HEK293 (cell line): ENCODE data around the gene PDAP1.

Experiments used
- CTCF ChIA-PET: fragments of 350-600 bp; formaldehyde crosslinking; extraction: SDS; loops from one replicate; lab custom pipeline; 2021; ENCODE audit warnings: antibody characterized with exemption; lab: Yijun Ruan, JAX
- POLR2A ChIA-PET: fragments of 300-600 bp; formaldehyde crosslinking; extraction: SDS; loops from one replicate; lab custom pipeline; 2020; ENCODE audit warnings: antibody characterized with exemption, inconsistent platforms; lab: Yijun Ruan, JAX
- H3K27ac ChIP-seq: fragments of 200-500 bp; sonication (Bioruptor generic); 2 replicates; pipeline ENCODE4 v1.5.1; 2014; ENCODE audit warnings: low read depth, low read length, control low read depth, inconsistent platforms; ENCODE audit errors: extremely low read depth
- H3K36me3 ChIP-seq, 2 experiments: fragments of 200-500 bp in 1 of 2; sonication (Bioruptor generic) in 1 of 2; 1 replicate in 1 of 2; 2 replicates in 1 of 2; pipeline ENCODE4 v1.5.1; 2014 to 2017; ENCODE audit warnings: inconsistent platforms in 2 of 2, low read length in 2 of 2; ENCODE audit not compliant: control insufficient read depth in 2 of 2, insufficient read depth in 1 of 2
- H3K4me1 ChIP-seq: fragments of 200-500 bp; sonication (Bioruptor generic); 2 replicates; pipeline ENCODE4 v1.5.1; 2014; ENCODE audit warnings: mild to moderate bottlenecking, low read length, inconsistent platforms; ENCODE audit not compliant: control insufficient read depth, insufficient read depth
- H3K4me3 ChIP-seq: 2 replicates; pipeline ENCODE4 v1.5.1; 2011; ENCODE audit warnings: low read depth, mild to moderate bottlenecking, control low read depth, low read length, moderate library complexity
- H3K9me3 ChIP-seq: fragments of 200-500 bp; sonication (Bioruptor generic); 2 replicates; pipeline ENCODE4 v1.5.1; 2014; ENCODE audit warnings: low read depth, low read length, inconsistent platforms; ENCODE audit not compliant: control insufficient read depth, insufficient read depth
- CTCF ChIP-seq: fragments of 450-650 bp; formaldehyde crosslinking; IDR thresholded peaks from 2 replicates; pipeline ENCODE4 v1.5.1; 2016; ENCODE audit warnings: missing biosample characterization, missing genetic modification characterization
- GLIS1 ChIP-seq: fragments of 450-650 bp; formaldehyde crosslinking; IDR thresholded peaks from 2 replicates; pipeline ENCODE4 v1.5.1; 2016; ENCODE audit warnings: missing biosample characterization, missing genetic modification characterization
- GLIS2 ChIP-seq: fragments of 450-650 bp; formaldehyde crosslinking; IDR thresholded peaks from 2 replicates; pipeline ENCODE4 v1.5.1; 2016; ENCODE audit warnings: missing biosample characterization, missing genetic modification characterization
- HOXD13 ChIP-seq: sonication (generic); formaldehyde crosslinking; IDR thresholded peaks from 2 replicates; pipeline ENCODE4 v1.8.0; 2022; ENCODE audit warnings: missing genetic modification reagents, borderline replicate concordance
- KLF16 ChIP-seq: fragments of 450-650 bp; formaldehyde crosslinking; IDR thresholded peaks from 2 replicates; pipeline ENCODE4 v1.5.1; 2017; ENCODE audit warnings: missing biosample characterization, missing genetic modification characterization
- RBAK ChIP-seq: fragments of 450-650 bp; formaldehyde crosslinking; IDR thresholded peaks from 2 replicates; pipeline ENCODE4 v1.5.1; 2016; ENCODE audit warnings: missing biosample characterization, missing genetic modification characterization
- SP7 ChIP-seq: fragments of 450-650 bp; formaldehyde crosslinking; IDR thresholded peaks from 2 replicates; pipeline ENCODE4 v1.5.1; 2016; ENCODE audit warnings: missing biosample characterization, missing genetic modification characterization
- ZBTB17 ChIP-seq: fragments of 450-650 bp; formaldehyde crosslinking; IDR thresholded peaks from 2 replicates; pipeline ENCODE4 v1.5.1; 2016; ENCODE audit warnings: missing biosample characterization, missing genetic modification characterization
- ZBTB20 ChIP-seq: fragments of 450-650 bp; formaldehyde crosslinking; IDR thresholded peaks from 2 replicates; pipeline ENCODE4 v1.5.1; 2016; ENCODE audit warnings: missing biosample characterization, missing genetic modification characterization
- ZBTB26 ChIP-seq: fragments of 450-650 bp; formaldehyde crosslinking; optimal IDR thresholded peaks from 2 replicates; pipeline ENCODE3; 2016; ENCODE audit warnings: missing biosample characterization, mild to moderate bottlenecking, missing genetic modification characterization
- ZNF133 ChIP-seq: fragments of 450-650 bp; formaldehyde crosslinking; IDR thresholded peaks from 2 replicates; pipeline ENCODE4 v1.5.1; 2016; ENCODE audit warnings: missing biosample characterization, missing genetic modification characterization
- ZNF600 ChIP-seq: fragments of 450-650 bp; formaldehyde crosslinking; IDR thresholded peaks from 2 replicates; pipeline ENCODE4 v1.5.1; 2016; ENCODE audit warnings: missing biosample characterization, missing genetic modification characterization
- ZNF610 ChIP-seq: fragments of 450-650 bp; formaldehyde crosslinking; IDR thresholded peaks from 2 replicates; pipeline ENCODE4 v1.5.1; 2016; ENCODE audit warnings: missing biosample characterization, missing genetic modification characterization, borderline replicate concordance
- ZNF621 ChIP-seq: fragments of 450-650 bp; formaldehyde crosslinking; IDR thresholded peaks from 2 replicates; pipeline ENCODE4 v1.5.1; 2017; ENCODE audit warnings: missing biosample characterization, missing genetic modification characterization
- ZNF629 ChIP-seq: fragments of 450-650 bp; formaldehyde crosslinking; IDR thresholded peaks from 2 replicates; pipeline ENCODE4 v1.5.1; 2017; ENCODE audit warnings: missing biosample characterization, missing genetic modification characterization
- ZNF692 ChIP-seq: fragments of 450-650 bp; formaldehyde crosslinking; IDR thresholded peaks from 2 replicates; pipeline ENCODE4 v1.5.1; 2016; ENCODE audit warnings: missing biosample characterization, missing genetic modification characterization
- ZSCAN23 ChIP-seq: fragments of 450-650 bp; formaldehyde crosslinking; IDR thresholded peaks from 2 replicates; pipeline ENCODE4 v1.5.1; 2016; ENCODE audit warnings: missing biosample characterization, missing genetic modification characterization
- TF ChIP-seq, protein P1 (sequence below): fragments of 450-650 bp; formaldehyde crosslinking; IDR thresholded peaks from 2 replicates; pipeline ENCODE4 v1.5.1; 2016; ENCODE audit warnings: missing biosample characterization, missing genetic modification characterization

PDAP1 gene

DNA sequence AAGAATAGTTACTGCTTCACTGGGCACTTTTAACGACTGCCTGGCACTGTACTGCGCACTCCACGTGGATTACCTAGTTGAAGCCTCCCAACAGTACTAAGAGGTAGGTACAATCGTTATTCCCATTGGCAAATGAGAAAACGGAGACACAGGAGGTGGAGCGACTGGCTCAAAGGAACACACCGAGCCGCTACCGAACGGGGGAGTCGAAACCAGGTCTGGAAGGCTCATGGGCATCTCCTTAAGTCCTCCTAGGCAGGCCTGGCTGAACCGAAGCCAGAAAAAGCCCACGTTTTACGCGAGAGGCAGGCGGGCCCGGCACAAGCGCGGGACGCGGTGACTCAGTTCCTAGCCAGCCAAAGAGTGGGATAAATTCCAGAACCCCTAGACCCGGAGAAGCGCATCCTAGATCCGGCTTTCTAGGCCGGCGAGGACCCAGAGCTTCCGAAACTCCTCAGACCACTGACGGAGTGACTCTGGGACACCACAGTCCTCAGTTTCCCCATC lies 472 bp downstream of the PDAP1 start:
- Histone ChIP-seq H3K4me3 (peak overlapping the region; percentile 92), H3K36me3 (peaks cover 32 to 55% of the 10 kb centered on the region in 2 experiments), H3K27ac (peak overlapping the region; percentile 96), H3K4me1 (peaks cover 2% of the 10 kb centered on the region; the same call in 1 of the 2 replicates), H3K9me3 (no peaks in the 10 kb centered on the region)
- TF ChIP-seq ZBTB20 (0 out of 2 replicates have a peak, but pooled peaks have one; percentile 3), CTCF (tag by site-specific recombination) (no peak), ZNF600 (tag by site-specific recombination) (peak; percentile 38; the same call in 1 of the 2 replicates), GLIS1 (tag by site-specific recombination) (no peak), ZSCAN23 (tag by site-specific recombination) (no peak), KLF16 (tag by site-specific recombination) (peak; percentile 29; the same call in 1 of the 2 replicates), ZNF692 (tag by site-specific recombination) (0 out of 2 replicates have a peak, but pooled peaks have one; percentile 40), ZNF621 (tag by site-specific recombination) (no peak), ZNF133 (tag by site-specific recombination) (0 out of 2 replicates have a peak, but pooled peaks have one; percentile 12)
- TF ChIP-seq, protein P1, sequence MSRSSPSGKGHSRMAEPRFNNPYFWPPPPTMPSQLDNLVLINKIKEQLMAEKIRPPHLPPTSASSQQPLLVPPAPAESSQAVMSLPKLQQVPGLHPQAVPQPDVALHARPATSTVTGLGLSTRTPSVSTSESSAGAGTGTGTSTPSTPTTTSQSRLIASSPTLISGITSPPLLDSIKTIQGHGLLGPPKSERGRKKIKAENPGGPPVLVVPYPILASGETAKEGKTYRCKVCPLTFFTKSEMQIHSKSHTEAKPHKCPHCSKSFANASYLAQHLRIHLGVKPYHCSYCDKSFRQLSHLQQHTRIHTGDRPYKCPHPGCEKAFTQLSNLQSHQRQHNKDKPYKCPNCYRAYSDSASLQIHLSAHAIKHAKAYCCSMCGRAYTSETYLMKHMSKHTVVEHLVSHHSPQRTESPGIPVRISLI (tag by site-specific recombination), result no peak
- ChIA-PET POLR2A (interaction anchor here (1.5 to 3.3 kb wide), 4 partner anchors 9 to 33 kb away, joined by 10 to 36 read pairs (median 20); partner anchors contain the start of genes ARPC1B, CPSF4 and PTCD1), CTCF (interaction anchor here (0.6 to 0.9 kb wide), 4 partner anchors 21 to 369 kb away, joined by 3 to 4 read pairs (median 3); no protein-coding TSS in a partner anchor)

GRCh38 chr7:99406557-99406956 lies 1.8 kb downstream of the PDAP1 start:
- Histone ChIP-seq H3K4me1 (peaks cover 2% of the 10 kb centered on the region; the same call in 1 of the 2 replicates), H3K27ac (no peak overlapping the region), H3K36me3 (peaks cover 29 to 52% of the 10 kb centered on the region in 2 experiments), H3K9me3 (no peaks in the 10 kb centered on the region), H3K4me3 (no peak overlapping the region)
- POLR2A ChIA-PET, result interaction anchor here (0.7 to 1.2 kb wide), 3 partner anchors 19 to 32 kb away, joined by 3 to 6 read pairs (median 3); partner anchors contain the start of genes CPSF4 and PTCD1
- CTCF ChIA-PET, result interaction anchor here (1.5 kb wide), 1 partner anchor 12 kb away, joined by 3 read pairs; no protein-coding TSS in a partner anchor
- TF ChIP-seq RBAK, result no peak
- TF ChIP-seq ZNF600 (tag by site-specific recombination), result 0 out of 2 replicates have a peak, but pooled peaks have one; percentile 13
- peak; percentile 88 for TF ChIP-seq ZBTB17 (tag by site-specific recombination)
- TF ChIP-seq SP7 (tag by site-specific recombination), result peak; percentile 85
- TF ChIP-seq HOXD13, result no peak
- TF ChIP-seq ZNF629 (tag by site-specific recombination), result no peak
- TF ChIP-seq GLIS2 (tag by site-specific recombination), result no peak

GRCh38 chr7:99404977-99405320 lies 3.4 kb downstream of the PDAP1 start:
- H3K4me3 ChIP-seq, result no peak overlapping the region
- H3K4me1 ChIP-seq, result peaks cover 2% of the 10 kb centered on the region; the same call in 1 of the 2 replicates
- no peaks in the 10 kb centered on the region for H3K9me3 ChIP-seq
- peaks cover 20 to 51% of the 10 kb centered on the region in 2 experiments; a peak in 2 of 3 replicates for H3K36me3 ChIP-seq
- H3K27ac ChIP-seq, result no peak overlapping the region
- ChIA-PET POLR2A (interaction anchor here (0.7 kb wide), 1 partner anchor 19 kb away, joined by 3 read pairs; no protein-coding TSS in a partner anchor), CTCF (interaction anchor here (1.5 kb wide), 1 partner anchor 11 kb away, joined by 3 read pairs; no protein-coding TSS in a partner anchor)
- peak; percentile 1 for TF ChIP-seq ZBTB26 (tag by site-specific recombination)
- no peak for TF ChIP-seq ZNF610 (tag by site-specific recombination)
